ENCODE results near the gene ACR. TPM values are rescaled to one million over a fixed set of nuclear protein-coding genes. Genes with fewer than 3 reads are reported as not detected.

ACR gene
- total RNA-seq, 1 experiment from 2014 or later: not detected

- no peak overlapping the region for H2AFZ ChIP-seq
- H3K9me2 ChIP-seq (ENCODE audit: insufficient read depth): no peaks in the 10 kb centered on the region
- peaks cover 4% of the 10 kb centered on the region; the same call in 1 of the 2 replicates for H4K20me1 ChIP-seq (ENCODE audit: insufficient read depth)
- no peak overlapping the region for H3K4me2 ChIP-seq
- no peaks in the 10 kb centered on the region for H3K36me3 ChIP-seq (ENCODE audit: low read depth)
- no peaks in the 10 kb centered on the region for H3K9me3 ChIP-seq (ENCODE audit: insufficient read depth, low read depth)
- BruUV-seq (replicated peaks): no TSS peak
- H3K79me2 ChIP-seq (ENCODE audit: low read depth): no peaks in the 10 kb centered on the region
- no peak for DNase-seq
- no peak for TF ChIP-seq CTCF (conservative IDR thresholded peaks at IDR 0.05)
- TF ChIP-seq EZH2 (IDR thresholded peaks at IDR 0.05; ENCODE audit: low read depth): no peak
- no peak overlapping the region for H3K4me3 ChIP-seq
- H3F3A ChIP-seq (ENCODE audit: insufficient read depth, low read depth): no peaks in the 10 kb centered on the region
- ChIA-PET CTCF (no interaction called here), POLR2A (ENCODE audit: unreplicated experiment) (no interaction called here)
- intact Hi-C loops (cut with micrococcal nuclease; ENCODE audit: unreplicated experiment): no loop called here
- H3K27ac ChIP-seq: no peak overlapping the region
- no peaks in the 10 kb centered on the region for H3K4me1 ChIP-seq (replicated peaks; ENCODE audit: insufficient read depth)
- no peaks in the 10 kb centered on the region for H3K27me3 ChIP-seq (ENCODE audit: insufficient read depth, low read depth)
Observed at GRCh38 chr22:50723991-50724390, 14.0 kb upstream of the ACR start.

- H3K36me3 ChIP-seq (ENCODE audit: low read depth): no peaks in the 10 kb centered on the region
Observed at GRCh38 chr22:50724616-50725015, 13.4 kb upstream of the ACR start.

GRCh38 chr22:50725597-50725996 is 12.4 kb upstream of the ACR start:
- no peaks in the 10 kb centered on the region for H3K36me3 ChIP-seq (ENCODE audit: low read depth)
- no peak overlapping the region for H3K27ac ChIP-seq
- H4K20me1 ChIP-seq (ENCODE audit: insufficient read depth): peaks cover 4% of the 10 kb centered on the region; the same call in 1 of the 2 replicates
- no peak for TF ChIP-seq EZH2 (IDR thresholded peaks at IDR 0.05; ENCODE audit: low read depth)
- no peak for TF ChIP-seq CTCF (conservative IDR thresholded peaks at IDR 0.05)
- H3K79me2 ChIP-seq (ENCODE audit: low read depth): no peaks in the 10 kb centered on the region
- H3K9me3 ChIP-seq (ENCODE audit: insufficient read depth, low read depth): no peaks in the 10 kb centered on the region
- H3K27me3 ChIP-seq (ENCODE audit: insufficient read depth, low read depth): no peaks in the 10 kb centered on the region
- DNase-seq: no peak
- BruUV-seq (replicated peaks): no TSS peak
- H3F3A ChIP-seq (ENCODE audit: insufficient read depth, low read depth): no peaks in the 10 kb centered on the region
- no peaks in the 10 kb centered on the region for H3K9me2 ChIP-seq (ENCODE audit: insufficient read depth)
- H3K4me1 ChIP-seq (replicated peaks; ENCODE audit: insufficient read depth): no peaks in the 10 kb centered on the region
- ChIA-PET CTCF (interaction anchor here (0.6 kb wide), 1 partner anchor 163 kb away, joined by 3 read pairs; the partner anchor contains the start of gene SYCE3), POLR2A (ENCODE audit: unreplicated experiment) (no interaction called here)
- no peak overlapping the region for H3K4me3 ChIP-seq
- H2AFZ ChIP-seq: no peak overlapping the region
- intact Hi-C loops (cut with micrococcal nuclease; ENCODE audit: unreplicated experiment): no loop called here
- no peak overlapping the region for H3K4me2 ChIP-seq

More at GRCh38 chr22:50724616-50725015, 13.4 kb upstream of the ACR start:
- no peaks in the 10 kb centered on the region for H3K9me2 ChIP-seq (ENCODE audit: insufficient read depth)
- no peaks in the 10 kb centered on the region for H3K4me1 ChIP-seq (replicated peaks; ENCODE audit: insufficient read depth)
- TF ChIP-seq CTCF (conservative IDR thresholded peaks at IDR 0.05): no peak
- TF ChIP-seq EZH2 (IDR thresholded peaks at IDR 0.05; ENCODE audit: low read depth): no peak
- no peak overlapping the region for H3K4me2 ChIP-seq
- no peaks in the 10 kb centered on the region for H3K9me3 ChIP-seq (ENCODE audit: insufficient read depth, low read depth)
- peaks cover 4% of the 10 kb centered on the region; the same call in 1 of the 2 replicates for H4K20me1 ChIP-seq (ENCODE audit: insufficient read depth)
- CTCF ChIA-PET: no interaction called here
- BruUV-seq (replicated peaks): no TSS peak
- no peaks in the 10 kb centered on the region for H3K79me2 ChIP-seq (ENCODE audit: low read depth)
- no peaks in the 10 kb centered on the region for H3K27me3 ChIP-seq (ENCODE audit: insufficient read depth, low read depth)
- no peaks in the 10 kb centered on the region for H3F3A ChIP-seq (ENCODE audit: insufficient read depth, low read depth)
- intact Hi-C loops (cut with micrococcal nuclease; ENCODE audit: unreplicated experiment): no loop called here
- DNase-seq: no peak
- no peak overlapping the region for H2AFZ ChIP-seq
- H3K27ac ChIP-seq: no peak overlapping the region
- H3K4me3 ChIP-seq: no peak overlapping the region
- POLR2A ChIA-PET (ENCODE audit: unreplicated experiment): no interaction called here

Measured in PC-9 (cell line).